ENCODE measurements around the gene SETD3. TPM values are rescaled to one million over a fixed set of nuclear protein-coding genes. Genes with fewer than 3 reads are reported as not detected.

Gene SETD3
- total and polyA plus RNA-seq, 2 experiments from 2014 or later: 60.1 to 67.5 TPM

DNA sequence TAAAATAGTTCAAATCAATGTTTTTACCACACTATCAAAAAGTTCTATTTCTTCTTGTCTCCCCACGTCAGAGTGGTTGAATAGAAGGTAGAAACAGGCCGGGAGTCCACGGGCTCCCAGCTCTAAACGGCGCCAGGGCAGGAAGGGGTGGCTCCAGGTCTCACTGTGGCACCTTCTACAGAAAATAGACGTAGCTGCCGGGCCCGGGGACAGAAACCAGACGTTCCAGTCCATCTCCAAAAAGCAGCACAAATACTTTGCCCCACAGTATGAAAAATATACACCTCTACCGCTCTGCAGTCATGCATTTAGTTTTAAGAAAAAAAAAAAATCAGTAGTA is 31.4 kb upstream of the SETD3 start:
- peaks cover 25% of the 10 kb centered on the region for H3K36me3 ChIP-seq
- H3K4me1 ChIP-seq (ENCODE audit: low read depth): no peaks in the 10 kb centered on the region
- peak overlapping the region; percentile 15 for H3K27ac ChIP-seq
- TF ChIP-seq, protein P1, sequence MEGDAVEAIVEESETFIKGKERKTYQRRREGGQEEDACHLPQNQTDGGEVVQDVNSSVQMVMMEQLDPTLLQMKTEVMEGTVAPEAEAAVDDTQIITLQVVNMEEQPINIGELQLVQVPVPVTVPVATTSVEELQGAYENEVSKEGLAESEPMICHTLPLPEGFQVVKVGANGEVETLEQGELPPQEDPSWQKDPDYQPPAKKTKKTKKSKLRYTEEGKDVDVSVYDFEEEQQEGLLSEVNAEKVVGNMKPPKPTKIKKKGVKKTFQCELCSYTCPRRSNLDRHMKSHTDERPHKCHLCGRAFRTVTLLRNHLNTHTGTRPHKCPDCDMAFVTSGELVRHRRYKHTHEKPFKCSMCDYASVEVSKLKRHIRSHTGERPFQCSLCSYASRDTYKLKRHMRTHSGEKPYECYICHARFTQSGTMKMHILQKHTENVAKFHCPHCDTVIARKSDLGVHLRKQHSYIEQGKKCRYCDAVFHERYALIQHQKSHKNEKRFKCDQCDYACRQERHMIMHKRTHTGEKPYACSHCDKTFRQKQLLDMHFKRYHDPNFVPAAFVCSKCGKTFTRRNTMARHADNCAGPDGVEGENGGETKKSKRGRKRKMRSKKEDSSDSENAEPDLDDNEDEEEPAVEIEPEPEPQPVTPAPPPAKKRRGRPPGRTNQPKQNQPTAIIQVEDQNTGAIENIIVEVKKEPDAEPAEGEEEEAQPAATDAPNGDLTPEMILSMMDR (IDR thresholded peaks at IDR 0.05; ENCODE audit: low read depth, low read length): no peak
- no peaks in the 10 kb centered on the region for H3K27me3 ChIP-seq
- DNase-seq (ENCODE audit: low read depth in 1 of 2, low spot score in 1 of 2): no peak
- no peaks in the 10 kb centered on the region for H3K9me3 ChIP-seq (ENCODE audit: low read depth)
- H3K4me3 ChIP-seq: no peak overlapping the region

DNA sequence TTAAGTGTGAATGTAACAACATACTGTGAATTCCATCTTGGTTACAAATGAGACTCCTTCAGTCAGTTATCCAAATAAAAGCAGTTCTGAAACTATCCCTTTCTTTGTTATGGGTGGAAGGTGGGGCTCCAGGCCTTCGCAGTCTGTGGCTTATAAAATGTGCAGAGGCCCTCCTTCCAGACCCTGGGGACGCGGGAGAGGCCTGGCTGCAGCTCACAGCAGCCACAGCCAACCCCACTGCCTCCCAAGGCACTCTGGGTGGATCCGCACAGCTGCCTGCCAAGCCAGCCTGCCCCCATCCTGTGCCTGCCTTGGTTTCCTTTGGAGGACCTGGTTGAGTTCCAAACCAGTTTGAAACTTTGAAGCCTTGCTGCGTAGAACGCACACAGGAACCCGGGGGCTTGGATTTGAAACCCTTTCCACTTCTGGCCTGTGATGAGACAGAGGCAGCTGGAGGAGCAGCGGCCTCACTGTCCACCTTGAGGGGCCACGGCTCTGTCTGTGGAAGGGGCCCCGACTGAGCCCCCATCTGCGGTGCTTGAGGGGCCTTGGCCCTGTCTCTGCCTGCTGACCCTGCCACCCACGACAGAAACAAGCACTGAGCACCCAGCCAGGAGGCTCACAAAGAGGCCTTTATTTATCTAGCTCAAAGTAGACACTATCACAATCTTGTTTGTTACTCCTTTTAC is 30.9 kb upstream of the SETD3 start:
- no peaks in the 10 kb centered on the region for H3K27me3 ChIP-seq
- H3K36me3 ChIP-seq: peaks cover 27% of the 10 kb centered on the region

DNA sequence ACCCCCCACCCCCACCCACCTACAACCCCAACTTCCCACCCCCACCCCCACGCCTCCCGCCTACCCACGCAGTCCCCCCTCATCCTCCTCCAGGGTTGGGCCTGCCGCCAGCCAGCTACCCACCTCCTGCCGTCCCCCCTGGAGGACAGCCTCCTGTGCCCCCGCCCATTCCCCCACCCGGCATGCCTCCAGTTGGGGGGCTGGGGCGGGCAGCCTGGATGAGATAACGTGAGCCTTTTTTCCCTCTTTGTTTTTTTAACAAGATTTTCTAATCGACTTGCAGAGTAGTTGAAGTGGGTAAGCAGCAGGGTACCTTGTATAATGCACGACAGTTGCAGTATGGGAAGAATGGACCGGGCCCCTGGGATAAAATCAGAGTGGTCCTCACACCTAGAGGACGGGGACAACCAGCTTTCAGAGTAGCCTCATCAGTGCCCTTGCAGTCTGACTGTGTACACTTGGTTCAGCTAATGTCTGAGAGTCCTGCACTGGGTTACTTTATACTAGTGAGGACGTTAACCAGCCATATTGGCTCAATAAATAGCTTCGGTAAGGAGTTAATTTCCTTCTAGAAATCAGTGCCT is 30.0 kb upstream of the SETD3 start:
- H3K4me1 ChIP-seq (ENCODE audit: low read depth): no peaks in the 10 kb centered on the region
- TF ChIP-seq, protein P1 (IDR thresholded peaks at IDR 0.05; ENCODE audit: low read depth, low read length): no peak
- H3K4me3 ChIP-seq: no peak overlapping the region
- H3K9me3 ChIP-seq (ENCODE audit: low read depth): no peaks in the 10 kb centered on the region
- H3K27me3 ChIP-seq: no peaks in the 10 kb centered on the region
- H3K27ac ChIP-seq: no peak overlapping the region
- H3K36me3 ChIP-seq: peaks cover 30% of the 10 kb centered on the region
- no peak for DNase-seq (ENCODE audit: low read depth in 1 of 2, low spot score in 1 of 2)

More for the DNA sequence above, 30.9 kb upstream of the SETD3 start:
- no peaks in the 10 kb centered on the region for H3K9me3 ChIP-seq (ENCODE audit: low read depth)
- no peak overlapping the region for H3K4me3 ChIP-seq
- H3K27ac ChIP-seq: peak overlapping the region; percentile 15
- H3K4me1 ChIP-seq (ENCODE audit: low read depth): no peaks in the 10 kb centered on the region
- DNase-seq (ENCODE audit: low read depth in 1 of 2, low spot score in 1 of 2): no peak
- TF ChIP-seq, protein P1 (IDR thresholded peaks at IDR 0.05; ENCODE audit: low read depth, low read length): no peak

DNA sequence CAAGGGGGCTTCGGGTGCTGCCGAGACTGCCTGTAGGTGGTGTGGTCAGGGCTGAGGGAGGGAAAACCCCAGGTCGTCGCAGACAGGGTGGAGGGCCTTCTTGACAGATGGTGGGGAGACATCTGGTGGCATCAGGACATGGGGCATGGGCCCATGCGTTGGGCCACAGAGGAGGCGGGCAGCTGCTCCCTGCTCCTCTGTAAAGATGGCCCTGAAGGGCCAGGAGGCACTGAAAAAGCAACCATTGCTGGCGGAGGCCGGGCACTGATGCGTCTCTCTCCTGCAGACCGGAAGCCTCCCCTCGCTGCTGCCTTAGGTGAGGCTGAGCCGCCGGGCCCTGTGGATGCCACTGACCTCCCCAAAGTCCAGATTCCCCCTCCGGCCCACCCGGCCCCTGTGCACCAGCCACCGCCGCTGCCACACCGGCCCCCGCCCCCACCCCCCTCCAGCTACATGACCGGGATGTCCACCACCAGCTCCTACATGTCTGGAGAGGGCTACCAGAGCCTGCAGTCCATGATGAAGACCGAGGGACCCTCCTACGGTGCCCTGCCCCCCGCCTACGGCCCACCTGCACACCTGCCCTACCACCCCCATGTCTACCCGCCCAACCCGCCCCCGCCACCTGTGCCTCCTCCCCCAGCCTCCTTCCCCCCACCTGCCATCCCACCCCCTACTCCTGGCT is 29.4 kb upstream of the SETD3 start:
- H3K27ac ChIP-seq: peak overlapping the region; percentile 36
- no peaks in the 10 kb centered on the region for H3K4me1 ChIP-seq (ENCODE audit: low read depth)
- no peak overlapping the region for H3K4me3 ChIP-seq
- H3K9me3 ChIP-seq (ENCODE audit: low read depth): no peaks in the 10 kb centered on the region
- DNase-seq (ENCODE audit: low read depth in 1 of 2, low spot score in 1 of 2): no peak
- H3K36me3 ChIP-seq: peaks cover 37% of the 10 kb centered on the region
- no peaks in the 10 kb centered on the region for H3K27me3 ChIP-seq
- TF ChIP-seq, protein P1 (IDR thresholded peaks at IDR 0.05; ENCODE audit: low read depth, low read length): no peak

DNA sequence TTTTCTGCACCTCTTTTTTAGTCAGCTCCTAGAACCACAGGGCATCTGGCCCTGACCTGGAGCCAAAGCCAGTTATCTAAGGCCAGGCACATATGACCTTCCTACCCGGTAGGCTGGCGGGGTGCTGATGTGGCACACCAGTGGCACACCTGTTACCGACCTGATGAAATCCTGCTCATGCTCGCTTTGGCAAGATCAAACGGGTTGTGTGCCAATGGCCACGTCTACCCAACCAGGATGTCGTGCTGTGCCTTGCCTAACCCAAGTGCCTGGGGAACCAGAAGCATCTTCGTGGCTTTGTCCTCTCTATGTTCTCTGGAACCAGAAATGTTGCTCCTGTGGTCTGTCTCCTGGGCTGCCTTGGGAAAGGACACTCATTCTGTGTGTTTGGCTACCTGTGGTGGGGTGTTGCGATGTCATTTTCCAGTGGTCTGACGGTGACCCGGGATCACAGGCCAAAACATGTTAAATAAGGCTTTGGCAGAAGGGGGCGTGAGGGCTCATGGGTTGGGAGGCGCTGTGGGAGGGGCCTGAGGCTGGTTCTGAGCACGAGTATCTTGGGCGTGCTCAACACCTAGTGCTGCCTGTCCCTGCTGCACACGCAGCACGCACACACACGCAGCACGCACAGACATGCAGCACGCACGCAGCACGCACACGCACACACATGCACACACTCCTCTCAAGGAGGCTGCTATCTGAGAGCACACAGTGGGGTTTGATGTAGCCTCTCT is 28.4 kb upstream of the SETD3 start:
- Histone ChIP-seq H3K9me3 (ENCODE audit: low read depth) (no peaks in the 10 kb centered on the region), H3K4me1 (ENCODE audit: low read depth) (no peaks in the 10 kb centered on the region), H3K4me3 (no peak overlapping the region), H3K36me3 (peaks cover 35% of the 10 kb centered on the region), H3K27me3 (no peaks in the 10 kb centered on the region), H3K27ac (peak overlapping the region; percentile 36)
- TF ChIP-seq, protein P1 (IDR thresholded peaks at IDR 0.05; ENCODE audit: low read depth, low read length): no peak
- no peak for DNase-seq (ENCODE audit: low read depth in 1 of 2, low spot score in 1 of 2)

Measured in cardiac muscle cell (in vitro differentiated cells and primary cell).